ENCODE data around the gene FTL.

Gene FTL

GRCh38 chr19:48988860-48989259 lies 23.8 kb downstream of the FTL start:
- no peak overlapping the region for H3K4me3 ChIP-seq (ENCODE audit: low read depth, low read length)
- no peak for TF ChIP-seq CTCF (IDR thresholded peaks at IDR 0.05; ENCODE audit: low read depth, low read length)

GRCh38 chr19:48989701-48990291 lies 24.7 kb downstream of the FTL start:
- H3K4me3 ChIP-seq (ENCODE audit: low read depth, low read length): no peak overlapping the region
- no peak for TF ChIP-seq CTCF (IDR thresholded peaks at IDR 0.05; ENCODE audit: low read depth, low read length)

- H3K4me3 ChIP-seq (ENCODE audit: low read depth, low read length): no peak overlapping the region
- no peak for TF ChIP-seq CTCF (IDR thresholded peaks at IDR 0.05; ENCODE audit: low read depth, low read length)
Observed at GRCh38 chr19:48990400-48990799, 25.3 kb downstream of the FTL start.

- no peak for TF ChIP-seq CTCF (IDR thresholded peaks at IDR 0.05; ENCODE audit: low read depth, low read length)
- peak overlapping the region; percentile 97 for H3K4me3 ChIP-seq (ENCODE audit: low read depth, low read length)
Observed at GRCh38 chr19:48991011-48991609, 26.0 kb downstream of the FTL start.

GRCh38 chr19:48991873-48992580 lies 26.9 kb downstream of the FTL start:
- H3K4me3 ChIP-seq (ENCODE audit: low read depth, low read length): peak overlapping the region; percentile 97
- TF ChIP-seq CTCF (IDR thresholded peaks at IDR 0.05; ENCODE audit: low read depth, low read length): no peak

GRCh38 chr19:48992581-48993174 lies 27.6 kb downstream of the FTL start:
- TF ChIP-seq CTCF (IDR thresholded peaks at IDR 0.05; ENCODE audit: low read depth, low read length): no peak
- peak overlapping the region; percentile 97 for H3K4me3 ChIP-seq (ENCODE audit: low read depth, low read length)

All from WI38 (cell line).